NB4 (cell line): Measurements from ENCODE around the gene RPRML.

Source experiments
- DNase-seq: peaks from one replicate; pipeline ENCODE4 v3.0.0; 2010; ENCODE audit warnings: low read depth
- H3K4me3 ChIP-seq: one replicate; pipeline ENCODE4 v1.5.1; 2011; ENCODE audit warnings: mild to moderate bottlenecking, low read depth, low read length, moderate library complexity
- MYC ChIP-seq: IDR thresholded peaks from 2 replicates; pipeline ENCODE4 v1.6.1; 2011; ENCODE audit warnings: low read depth, low read length
- POLR2A ChIP-seq: IDR thresholded peaks from 2 replicates; pipeline ENCODE4 v1.6.1; 2011; ENCODE audit warnings: mild to moderate bottlenecking; ENCODE audit not compliant: insufficient read length; ENCODE audit errors: extremely low read depth
- TF ChIP-seq, protein P1 (sequence below): IDR thresholded peaks from one replicate; pipeline ENCODE4 v1.5.1; 2012; ENCODE audit warnings: low read depth, low read length
- TF ChIP-seq, protein P2 (sequence below): IDR thresholded peaks from 2 replicates; pipeline ENCODE4 v1.6.1; 2011; ENCODE audit warnings: low read depth, low read length

The RPRML gene

GRCh38 chr17:46984892-46985291 lies 5.8 kb upstream of the RPRML start:
- TF ChIP-seq, protein P1, sequence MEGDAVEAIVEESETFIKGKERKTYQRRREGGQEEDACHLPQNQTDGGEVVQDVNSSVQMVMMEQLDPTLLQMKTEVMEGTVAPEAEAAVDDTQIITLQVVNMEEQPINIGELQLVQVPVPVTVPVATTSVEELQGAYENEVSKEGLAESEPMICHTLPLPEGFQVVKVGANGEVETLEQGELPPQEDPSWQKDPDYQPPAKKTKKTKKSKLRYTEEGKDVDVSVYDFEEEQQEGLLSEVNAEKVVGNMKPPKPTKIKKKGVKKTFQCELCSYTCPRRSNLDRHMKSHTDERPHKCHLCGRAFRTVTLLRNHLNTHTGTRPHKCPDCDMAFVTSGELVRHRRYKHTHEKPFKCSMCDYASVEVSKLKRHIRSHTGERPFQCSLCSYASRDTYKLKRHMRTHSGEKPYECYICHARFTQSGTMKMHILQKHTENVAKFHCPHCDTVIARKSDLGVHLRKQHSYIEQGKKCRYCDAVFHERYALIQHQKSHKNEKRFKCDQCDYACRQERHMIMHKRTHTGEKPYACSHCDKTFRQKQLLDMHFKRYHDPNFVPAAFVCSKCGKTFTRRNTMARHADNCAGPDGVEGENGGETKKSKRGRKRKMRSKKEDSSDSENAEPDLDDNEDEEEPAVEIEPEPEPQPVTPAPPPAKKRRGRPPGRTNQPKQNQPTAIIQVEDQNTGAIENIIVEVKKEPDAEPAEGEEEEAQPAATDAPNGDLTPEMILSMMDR, result no peak
- TF ChIP-seq MYC, result no peak
- H3K4me3 ChIP-seq, result no peak overlapping the region
- DNase-seq, result no peak

GRCh38 chr17:46984341-46984740 lies 5.3 kb upstream of the RPRML start:
- DNase-seq, result no peak
- no peak overlapping the region for H3K4me3 ChIP-seq
- TF ChIP-seq MYC (no peak), POLR2A (no peak)
- TF ChIP-seq, protein P1, result no peak
- TF ChIP-seq, protein P2, sequence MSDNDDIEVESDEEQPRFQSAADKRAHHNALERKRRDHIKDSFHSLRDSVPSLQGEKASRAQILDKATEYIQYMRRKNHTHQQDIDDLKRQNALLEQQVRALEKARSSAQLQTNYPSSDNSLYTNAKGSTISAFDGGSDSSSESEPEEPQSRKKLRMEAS, result no peak

- H3K4me3 ChIP-seq, result no peak overlapping the region
- TF ChIP-seq POLR2A (no peak), MYC (no peak)
- TF ChIP-seq, protein P1, result no peak
- TF ChIP-seq, protein P2, result no peak
- DNase-seq, result no peak
Observed at GRCh38 chr17:46983782-46984181, 4.7 kb upstream of the RPRML start.

DNA sequence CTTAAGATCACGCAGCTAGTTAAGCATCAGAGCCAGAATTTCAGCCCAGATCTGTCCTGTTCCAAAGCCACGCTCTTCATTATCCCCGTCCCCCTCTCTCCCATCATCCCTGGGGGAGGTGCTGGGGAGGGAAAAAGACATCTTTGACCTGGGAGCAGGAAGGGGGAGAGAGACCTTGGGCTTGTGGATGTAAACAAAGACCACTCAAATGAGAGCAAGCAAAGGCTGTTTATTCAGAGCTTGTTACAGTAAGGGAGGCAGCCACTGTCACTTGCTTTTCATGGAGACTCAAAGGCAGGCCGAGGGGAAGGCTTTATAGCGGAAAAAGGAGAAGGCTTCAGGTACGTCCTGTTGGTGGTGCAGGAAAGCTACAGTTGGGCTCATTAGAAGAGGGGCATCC lies 3.5 kb upstream of the RPRML start:
- TF ChIP-seq, protein P2, result no peak
- TF ChIP-seq, protein P1, result no peak
- TF ChIP-seq POLR2A, result no peak
- no peak for DNase-seq
- H3K4me3 ChIP-seq, result no peak overlapping the region

- no peak for TF ChIP-seq MYC
- TF ChIP-seq POLR2A, result no peak
- TF ChIP-seq, protein P1, result no peak
- TF ChIP-seq, protein P2, result no peak
- no peak overlapping the region for H3K4me3 ChIP-seq
- no peak for DNase-seq
Observed at GRCh38 chr17:46978489-46979146, 435 bp downstream of the RPRML start.

GRCh38 chr17:46977750-46978488 lies 1.1 kb downstream of the RPRML start:
- H3K4me3 ChIP-seq, result no peak overlapping the region
- TF ChIP-seq, protein P1, result no peak
- no peak for TF ChIP-seq POLR2A
- TF ChIP-seq MYC, result no peak
- TF ChIP-seq, protein P2, result no peak
- no peak for DNase-seq
